MM.1S (cell line): ENCODE results near the gene UGGT2.

Source experiments
- DNase-seq: peaks from one replicate; pipeline ENCODE4 v3.0.0-alpha.2; 2015
- H2AFZ ChIP-seq: fragments of 300-600 bp; sonication (generic); 2 replicates; pipeline ENCODE4 v1.6.0; 2016; ENCODE audit warnings: antibody characterized with exemption, low read length
- H3F3A ChIP-seq: fragments of 300-600 bp; sonication (generic); 2 replicates; pipeline ENCODE4 v1.6.1; 2016; ENCODE audit warnings: mild to moderate bottlenecking, antibody characterized with exemption, low read length, moderate library complexity, mixed read lengths; ENCODE audit not compliant: insufficient read depth
- H3K27ac ChIP-seq: fragments of 300-600 bp; sonication (generic); 2 replicates; pipeline ENCODE4 v1.5.1; 2016; ENCODE audit warnings: mild to moderate bottlenecking, low read length
- H3K27me3 ChIP-seq: fragments of 300-600 bp; sonication (generic); replicated peaks from 2 replicates; pipeline ENCODE4 v1.6.0; 2016; ENCODE audit warnings: low read length; ENCODE audit not compliant: insufficient read depth
- H3K36me3 ChIP-seq: fragments of 300-600 bp; sonication (generic); replicated peaks from 2 replicates; pipeline ENCODE4 v1.6.1; 2016; ENCODE audit warnings: mild to moderate bottlenecking, low read length, mixed read lengths; ENCODE audit not compliant: insufficient read depth
- H3K4me1 ChIP-seq: fragments of 300-600 bp; sonication (generic); 2 replicates; pipeline ENCODE4 v1.6.1; 2016; ENCODE audit warnings: low read length, mixed read lengths
- H3K4me2 ChIP-seq: fragments of 300-600 bp; sonication (generic); 2 replicates; pipeline ENCODE4 v1.6.0; 2016; ENCODE audit warnings: low read depth, low read length
- H3K4me3 ChIP-seq: fragments of 300-600 bp; sonication (generic); 2 replicates; pipeline ENCODE4 v1.5.1; 2016; ENCODE audit warnings: low read length, mixed read lengths
- H3K79me2 ChIP-seq: fragments of 300-600 bp; sonication (generic); 2 replicates; pipeline ENCODE4 v1.6.1; 2016; ENCODE audit warnings: mixed run types, low read length, mixed read lengths
- H3K9ac ChIP-seq: fragments of 300-600 bp; sonication (generic); 2 replicates; pipeline ENCODE4 v1.6.1; 2016; ENCODE audit warnings: low read length, mixed read lengths
- H3K9me2 ChIP-seq: fragments of 300-600 bp; sonication (generic); replicated peaks from 2 replicates; pipeline ENCODE4 v1.6.1; 2016; ENCODE audit warnings: mild to moderate bottlenecking, low read length, mixed read lengths; ENCODE audit not compliant: insufficient read depth
- H3K9me3 ChIP-seq: fragments of 300-600 bp; sonication (generic); replicated peaks from 2 replicates; pipeline ENCODE4 v1.6.1; 2016; ENCODE audit warnings: mild to moderate bottlenecking, low read length, mixed read lengths; ENCODE audit not compliant: insufficient read depth
- H4K20me1 ChIP-seq: fragments of 300-600 bp; sonication (generic); 2 replicates; pipeline ENCODE4 v1.6.1; 2016; ENCODE audit warnings: mild to moderate bottlenecking, low read length, moderate library complexity, mixed read lengths; ENCODE audit not compliant: insufficient read depth
- CTCF ChIP-seq: fragments of 300-600 bp; sonication (generic); IDR thresholded peaks from 2 replicates; pipeline ENCODE4 v1.5.1; 2016; ENCODE audit warnings: antibody characterized with exemption, low read length, mixed read lengths
- EZH2 ChIP-seq: fragments of 300-600 bp; sonication (generic); optimal IDR thresholded peaks from 2 replicates; pipeline ENCODE3; 2017; ENCODE audit warnings: low read depth, mild to moderate bottlenecking, antibody characterized with exemption, low read length, mixed read lengths
- EZH2phosphoT487 ChIP-seq: fragments of 300-600 bp; sonication (generic); IDR thresholded peaks from 2 replicates; pipeline ENCODE4 v1.6.1; 2018; ENCODE audit warnings: antibody characterized with exemption, low read length

The UGGT2 gene

GRCh38 chr13:95874286-95874685 lies 178.9 kb downstream of the UGGT2 start:
- no peaks in the 10 kb centered on the region for H3K9me2 ChIP-seq
- no peak for DNase-seq
- no peaks in the 10 kb centered on the region for H3K27me3 ChIP-seq
- TF ChIP-seq EZH2 (no peak), CTCF (no peak), EZH2phosphoT487 (no peak)
- H3K4me1 ChIP-seq: no peaks in the 10 kb centered on the region
- H3K9ac ChIP-seq: no peak overlapping the region
- H4K20me1 ChIP-seq: no peaks in the 10 kb centered on the region
- no peaks in the 10 kb centered on the region for H3K79me2 ChIP-seq
- no peak overlapping the region for H2AFZ ChIP-seq
- H3K4me2 ChIP-seq: no peak overlapping the region
- no peaks in the 10 kb centered on the region for H3F3A ChIP-seq
- H3K36me3 ChIP-seq: no peaks in the 10 kb centered on the region
- no peak overlapping the region for H3K27ac ChIP-seq
- H3K4me3 ChIP-seq: no peak overlapping the region
- no peaks in the 10 kb centered on the region for H3K9me3 ChIP-seq

GRCh38 chr13:95870421-95870820 lies 182.8 kb downstream of the UGGT2 start:
- Histone ChIP-seq H3K9me3 (no peaks in the 10 kb centered on the region), H3K27ac (no peak overlapping the region), H3K4me3 (no peak overlapping the region), H3K4me1 (no peaks in the 10 kb centered on the region), H3K79me2 (no peaks in the 10 kb centered on the region), H3K9ac (no peak overlapping the region), H4K20me1 (no peaks in the 10 kb centered on the region), H3K9me2 (no peaks in the 10 kb centered on the region), H3K4me2 (no peak overlapping the region), H3K27me3 (no peaks in the 10 kb centered on the region), H3K36me3 (no peaks in the 10 kb centered on the region; the same call in 1 of the 2 replicates), H2AFZ (no peak overlapping the region), H3F3A (no peaks in the 10 kb centered on the region)
- TF ChIP-seq CTCF: no peak
- TF ChIP-seq EZH2: no peak
- no peak for TF ChIP-seq EZH2phosphoT487
- DNase-seq: no peak

- Histone ChIP-seq H3K27ac (no peak overlapping the region), H2AFZ (no peak overlapping the region), H3K4me1 (no peaks in the 10 kb centered on the region), H3K4me3 (no peak overlapping the region), H3K27me3 (no peaks in the 10 kb centered on the region), H3K4me2 (no peak overlapping the region), H3K79me2 (no peaks in the 10 kb centered on the region), H4K20me1 (no peaks in the 10 kb centered on the region), H3K9me2 (no peaks in the 10 kb centered on the region), H3K9ac (no peak overlapping the region), H3F3A (no peaks in the 10 kb centered on the region), H3K36me3 (no peaks in the 10 kb centered on the region; the same call in 1 of the 2 replicates), H3K9me3 (no peaks in the 10 kb centered on the region)
- TF ChIP-seq EZH2: no peak
- no peak for TF ChIP-seq EZH2phosphoT487
- TF ChIP-seq CTCF: no peak
- DNase-seq: no peak
These were observed 188.1 kb downstream of the UGGT2 start for GRCh38 chr13:95865080-95865615.
